Fibroblast of lung (primary cell): ENCODE results near the gene APOA4.

ENCODE experiments used
- CTCF ChIP-seq, 2 donors: IDR thresholded peaks in 1 of 2; conservative IDR thresholded peaks in 1 of 2; 1 replicate in 1 of 2; 2 replicates in 1 of 2; pipeline ENCODE4 v1.5.1; 2011 to 2012; ENCODE audit warnings: low read length in 2 of 2, control low read depth in 1 of 2, inconsistent platforms in 1 of 2, low read depth in 1 of 2, mild to moderate bottlenecking in 1 of 2
- EZH2 ChIP-seq: IDR thresholded peaks from 2 replicates; pipeline ENCODE4 v1.5.1; 2012; ENCODE audit warnings: low read length, control low read depth, mild to moderate bottlenecking; ENCODE audit errors: missing control alignments

- TF ChIP-seq CTCF (conservative IDR thresholded peaks at IDR 0.05 in 1 of 2, IDR thresholded peaks at IDR 0.05 in 1 of 2; ENCODE audit: low read depth in 1 of 2, low read length in 2 of 2) (no peak), EZH2 (no peak)
These were observed 28.5 kb upstream of the APOA4 start for GRCh38 chr11:116851626-116852025.
